Aorta (tissue), 5 donors: Measurements from ENCODE around the gene MCM7. TPM values are rescaled to one million over a fixed set of nuclear protein-coding genes. Genes with fewer than 3 reads are reported as not detected.
A peak's percentile ranks its signal among the peaks of the same experiment; 100 is the strongest.

Experiments
- ATAC-seq: fragments of 200-7000 bp; cut with Tn5 transposase; one replicate; pipeline ENCODE4 v1.9.1; 2022; ENCODE audit warnings: moderate library complexity; ENCODE audit not compliant: low FRiP score
- DNase-seq, 2 donors: peaks; one replicate each; pipeline ENCODE4 v3.0.0-alpha.2; 2020
- H3K27ac ChIP-seq, 2 donors: one replicate each; pipeline ENCODE4 v1.5.1; 2013; ENCODE audit warnings: low read length in 2 of 2, mild to moderate bottlenecking in 2 of 2, moderate library complexity in 2 of 2, control low read depth in 1 of 2, inconsistent platforms in 1 of 2, low read depth in 1 of 2
- H3K27me3 ChIP-seq, 2 donors: one replicate each; pipeline ENCODE4 v1.6.1; 2013; ENCODE audit warnings: control low read depth in 1 of 2, low read length in 1 of 2, mild to moderate bottlenecking in 1 of 2, moderate library complexity in 1 of 2; ENCODE audit not compliant: insufficient read depth in 2 of 2, control insufficient read depth in 1 of 2
- H3K36me3 ChIP-seq, 2 donors: one replicate each; pipeline ENCODE4 v1.6.1; 2013; ENCODE audit warnings: control low read depth in 1 of 2, low read length in 1 of 2, mild to moderate bottlenecking in 1 of 2; ENCODE audit not compliant: insufficient read depth in 2 of 2, control insufficient read depth in 1 of 2
- H3K4me1 ChIP-seq, 2 donors: one replicate each; pipeline ENCODE4 v1.6.1; 2013; ENCODE audit warnings: low read length in 2 of 2, control low read depth in 1 of 2, mild to moderate bottlenecking in 1 of 2, moderate library complexity in 1 of 2; ENCODE audit not compliant: insufficient read depth in 2 of 2, control insufficient read depth in 1 of 2
- H3K4me3 ChIP-seq, 2 donors: one replicate each; pipeline ENCODE4 v1.5.1; 2013; ENCODE audit warnings: low read length in 2 of 2, control low read depth in 1 of 2, mild to moderate bottlenecking in 1 of 2
- H3K9me3 ChIP-seq: one replicate; pipeline ENCODE4 v1.6.1; 2013; ENCODE audit warnings: mild to moderate bottlenecking, low read length; ENCODE audit not compliant: control insufficient read depth
- WGBS, 2 donors: extraction: QIAGEN DNeasy Blood & Tissue Kit; methylation state at CpG; one replicate each; pipeline ENCODE4 v1.1.7; 2013; 5-methylcytosine and 5-hydroxymethylcytosine counted together
- intact Hi-C, 2 donors: fragments of 100-400 bp; cut with DNase I; formaldehyde crosslinking; loops; one replicate each; pipeline versions ENCODE4 v1.14.2 to v1.15.0; 2022
- polyA plus RNA-seq, 2 donors: library from polyadenylated mRNA; stranded (reverse); fragments of 200-250 nt; gene quantifications; one replicate each; pipeline ENCODE4 v1.2.3, GENCODE V29; 2013
- total RNA-seq, 2 donors: library from RNA; stranded (reverse); fragmentation: NEBNext Ultra II Directional; extraction: Animal tissue kit (Norgen Biotek cat#: 25700); gene quantifications; one replicate each; pipeline ENCODE4 v1.2.1, GENCODE V29; 2021
- donor health status: healthy with polysubstance abuse.
- donor health status: Bipolar disorder and iron deficiency.
- donor health status: DM: no; HTN: no; CAD: no.
- donor health status: DM: no; HTN: no; CAD: no.
- donor health status: DM: yes; HTN: yes; CAD: no.

Gene MCM7
- total and polyA plus RNA-seq, 4 donors: 27.1 to 90.8 (median 46.5) TPM

- Histone ChIP-seq H3K4me1 (no peaks in the 10 kb centered on the region), H3K27ac (no peak overlapping the region), H3K27me3 (no peaks in the 10 kb centered on the region), H3K9me3 (no peaks in the 10 kb centered on the region), H3K4me3 (no peak overlapping the region), H3K36me3 (peaks cover 0 to 7% of the 10 kb centered on the region in 2 donors)
- DNase-seq (no peak), ATAC-seq (no peak)
- WGBS, 2 donors: 72 to 76% methylated on average over 17 of the region's 17 CpGs
- intact Hi-C loops: no loop called here
These were observed 5.4 kb upstream of the MCM7 start for GRCh38 chr7:100106633-100107032.

GRCh38 chr7:100105534-100105933 is 4.3 kb upstream of the MCM7 start:
- H3K4me3 ChIP-seq: no peak overlapping the region
- ATAC-seq: no peak
- no peak overlapping the region for H3K27ac ChIP-seq
- H3K4me1 ChIP-seq: no peaks in the 10 kb centered on the region
- no peaks in the 10 kb centered on the region for H3K9me3 ChIP-seq
- DNase-seq: no peak
- peaks cover 0 to 7% of the 10 kb centered on the region in 2 donors for H3K36me3 ChIP-seq
- 91 to 94% methylated on average over 4 of the region's 4 CpGs for WGBS, 2 donors
- H3K27me3 ChIP-seq: no peaks in the 10 kb centered on the region
- intact Hi-C loops: no loop called here

DNA sequence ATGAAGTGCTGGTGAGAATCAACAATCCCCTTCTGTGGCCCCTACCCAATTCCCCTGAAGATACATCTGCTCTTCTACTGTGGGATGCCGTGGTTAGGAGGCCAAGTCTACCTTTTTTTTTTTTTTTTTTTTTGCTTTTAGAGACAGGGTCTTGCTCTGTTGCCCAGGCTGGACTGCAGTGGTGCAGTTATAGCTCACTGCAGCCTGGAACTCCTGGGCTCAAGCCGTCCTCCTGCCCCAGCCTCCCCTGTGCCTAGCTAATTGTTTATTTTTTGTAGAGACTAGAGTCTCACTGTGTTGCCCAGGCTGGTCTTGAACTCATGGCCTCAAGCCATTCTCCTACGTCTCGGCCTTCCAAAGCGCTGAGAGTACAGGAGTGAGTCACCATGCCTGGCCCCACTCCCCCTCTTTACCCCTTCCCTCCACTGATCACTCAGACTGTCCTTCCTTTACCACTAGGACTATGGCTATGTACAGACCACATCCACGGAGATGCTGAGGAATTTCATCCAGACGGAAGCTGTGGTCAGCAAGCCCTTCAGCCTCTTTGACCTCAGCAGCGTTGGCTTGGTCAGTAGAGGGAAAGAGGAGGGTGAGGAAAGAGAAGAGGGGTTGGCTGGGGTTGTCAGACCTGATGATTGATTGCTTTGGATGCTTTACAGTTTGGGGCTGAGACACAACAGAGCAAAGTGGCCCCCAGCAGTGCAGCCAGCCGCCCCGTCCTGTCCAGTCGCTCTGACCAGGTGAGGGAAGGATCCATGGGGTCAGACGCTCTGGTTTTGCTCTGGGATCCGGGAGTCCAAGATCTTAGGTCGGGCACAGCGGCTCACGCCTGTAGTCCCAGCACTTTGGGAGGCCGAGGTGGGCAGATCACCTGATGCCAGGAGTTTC is 2.0 kb upstream of the MCM7 start:
- no peaks in the 10 kb centered on the region for H3K4me1 ChIP-seq
- H3K27me3 ChIP-seq: no peaks in the 10 kb centered on the region
- H3K9me3 ChIP-seq: no peaks in the 10 kb centered on the region
- no peak for ATAC-seq
- intact Hi-C loops: no loop called here
- no peak for DNase-seq
- no peak overlapping the region for H3K4me3 ChIP-seq
- WGBS, 2 donors: 78 to 80% methylated on average over 16 to 17 of the region's 17 CpGs
- H3K27ac ChIP-seq: no peak overlapping the region
- H3K36me3 ChIP-seq: peaks cover 0 to 5% of the 10 kb centered on the region in 2 donors

- 0% methylated on average over 55 to 61 of the region's 61 CpGs for WGBS, 2 donors
- Histone ChIP-seq H3K4me1 (no peaks in the 10 kb centered on the region), H3K9me3 (no peaks in the 10 kb centered on the region), H3K27ac (no peak overlapping the region), H3K27me3 (no peaks in the 10 kb centered on the region), H3K4me3 (peak overlapping the region; percentile 81 to 88), H3K36me3 (peaks cover 0 to 1% of the 10 kb centered on the region in 2 donors)
- ATAC-seq (peak; percentile 96), DNase-seq (peak; percentile 96 to 98)
- intact Hi-C loops: loop anchor here in 1 of 2 donors (1.0 to 2.0 kb wide), 3 partner anchors 18 to 51 kb away; partner anchors contain the start of genes CNPY4, MBLAC1, TAF6 and ZSCAN21
These were observed 679 bp downstream of the MCM7 start for GRCh38 chr7:100100420-100101015.

DNA sequence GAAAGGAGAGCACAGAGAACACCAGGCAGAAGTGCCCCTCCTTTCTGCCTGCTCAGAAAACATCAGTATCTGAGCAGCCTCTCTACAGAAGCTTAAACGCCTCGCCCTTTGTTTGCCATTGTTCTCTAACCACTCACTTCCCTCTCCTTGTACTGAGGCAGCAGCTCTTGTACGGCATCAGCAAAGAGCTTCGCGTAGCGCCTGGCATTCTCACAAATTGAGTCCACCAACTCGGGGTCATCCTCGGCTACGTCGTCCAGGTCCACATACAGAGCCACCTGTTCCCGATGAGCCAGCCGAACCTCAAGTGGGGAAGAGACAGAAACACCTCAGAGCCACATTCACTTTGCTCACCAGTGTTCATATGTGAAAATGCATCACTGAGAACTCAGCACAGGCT is 1.7 kb downstream of the MCM7 start:
- H3K4me1 ChIP-seq: no peaks in the 10 kb centered on the region
- ATAC-seq (no peak), DNase-seq (no peak)
- peak overlapping the region in 1 of 2 donors; percentile 88 for H3K4me3 ChIP-seq
- H3K27ac ChIP-seq: no peak overlapping the region
- intact Hi-C loops: no loop called here
- H3K27me3 ChIP-seq: no peaks in the 10 kb centered on the region
- peaks cover 0 to 1% of the 10 kb centered on the region in 2 donors for H3K36me3 ChIP-seq
- 75 to 79% methylated on average over 12 of the region's 12 CpGs for WGBS, 2 donors
- H3K9me3 ChIP-seq: no peaks in the 10 kb centered on the region

DNA sequence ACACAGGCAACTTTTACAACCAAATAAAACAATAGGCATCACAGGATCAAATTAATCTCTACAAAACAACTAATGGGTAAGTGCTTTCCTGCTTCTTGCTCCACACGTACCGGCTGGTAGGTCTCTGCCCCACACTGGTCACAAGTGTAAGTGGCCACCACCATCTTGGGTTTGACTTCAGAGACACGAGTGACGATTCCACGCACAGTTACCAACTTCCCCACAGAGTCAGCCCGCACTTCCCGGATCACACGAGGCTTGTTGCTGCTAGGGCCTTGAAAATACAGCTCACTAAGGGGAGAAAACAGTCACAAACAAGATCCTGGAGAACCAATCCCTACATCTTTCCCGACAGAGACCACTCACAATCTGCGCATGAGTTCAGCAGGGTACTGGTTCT is 2.3 kb downstream of the MCM7 start:
- ATAC-seq (no peak), DNase-seq (no peak)
- H3K36me3 ChIP-seq: peaks cover 0 to 1% of the 10 kb centered on the region in 2 donors
- intact Hi-C loops: no loop called here
- H3K27me3 ChIP-seq: no peaks in the 10 kb centered on the region
- WGBS, 2 donors: 82 to 83% methylated on average over 10 of the region's 10 CpGs
- H3K27ac ChIP-seq: no peak overlapping the region
- no peaks in the 10 kb centered on the region for H3K4me1 ChIP-seq
- no peaks in the 10 kb centered on the region for H3K9me3 ChIP-seq
- no peak overlapping the region for H3K4me3 ChIP-seq

GRCh38 chr7:100095704-100096103 is 5.5 kb downstream of the MCM7 start:
- no peaks in the 10 kb centered on the region for H3K4me1 ChIP-seq
- peaks cover 0 to 10% of the 10 kb centered on the region in 2 donors for H3K36me3 ChIP-seq
- ATAC-seq (no peak), DNase-seq (no peak)
- H3K27ac ChIP-seq: no peak overlapping the region
- H3K9me3 ChIP-seq: no peaks in the 10 kb centered on the region
- no peaks in the 10 kb centered on the region for H3K27me3 ChIP-seq
- intact Hi-C loops: no loop called here
- no peak overlapping the region for H3K4me3 ChIP-seq
- whole genome bisulfite sequencing, 2 donors: 91 to 94% methylated on average over 17 of the region's 17 CpGs

- Histone ChIP-seq H3K9me3 (no peaks in the 10 kb centered on the region), H3K4me1 (no peaks in the 10 kb centered on the region), H3K36me3 (peaks cover 0 to 10% of the 10 kb centered on the region in 2 donors), H3K27ac (no peak overlapping the region), H3K27me3 (no peaks in the 10 kb centered on the region), H3K4me3 (no peak overlapping the region)
- no peak for ATAC-seq
- WGBS, 2 donors: 77 to 82% methylated on average over 9 of the region's 9 CpGs
- DNase-seq: no peak
- intact Hi-C loops: no loop called here
These were observed 5.9 kb downstream of the MCM7 start for GRCh38 chr7:100095289-100095688.
